Smooth muscle cell (in vitro differentiated cells): ENCODE results near the gene FAM78B. TPM values are rescaled to one million over a fixed set of nuclear protein-coding genes. Genes with fewer than 3 reads are reported as not detected.

Source experiments
- DNase-seq: peaks from one replicate; lab custom pipeline; 2025; ENCODE audit not compliant: unreplicated experiment; lab: John Stamatoyannopoulos, UW
- H2AFZ ChIP-seq: fragments of 200-600 bp; sonication (generic); 2 replicates; pipeline ENCODE4 v1.6.0; 2016; ENCODE audit warnings: antibody characterized with exemption, low read depth, mild to moderate bottlenecking
- H3F3A ChIP-seq: fragments of 200-600 bp; sonication (generic); 2 replicates; pipeline ENCODE4 v1.6.0; 2017; ENCODE audit warnings: antibody characterized with exemption, low read depth
- H3K27ac ChIP-seq: fragments of 200-600 bp; sonication (generic); 2 replicates; pipeline ENCODE4 v1.5.1; 2016; ENCODE audit warnings: low read depth, mild to moderate bottlenecking
- H3K27me3 ChIP-seq: fragments of 200-600 bp; sonication (generic); 2 replicates; pipeline ENCODE4 v1.6.1; 2016; ENCODE audit warnings: low read depth, mild to moderate bottlenecking
- H3K36me3 ChIP-seq: fragments of 200-600 bp; sonication (generic); 2 replicates; pipeline ENCODE4 v1.5.1; 2016; ENCODE audit warnings: low read depth
- H3K4me1 ChIP-seq: fragments of 200-600 bp; sonication (generic); 2 replicates; pipeline ENCODE4 v1.5.1; 2016; ENCODE audit warnings: low read depth
- H3K4me2 ChIP-seq: fragments of 200-600 bp; sonication (generic); 2 replicates; pipeline ENCODE4 v1.6.0; 2016; ENCODE audit warnings: mild to moderate bottlenecking
- H3K4me3 ChIP-seq: fragments of 200-600 bp; sonication (generic); 2 replicates; pipeline ENCODE4 v1.5.1; 2016; ENCODE audit warnings: mild to moderate bottlenecking
- H3K79me2 ChIP-seq: fragments of 200-600 bp; sonication (generic); 2 replicates; pipeline ENCODE4 v1.6.0; 2016; ENCODE audit warnings: low read depth, mild to moderate bottlenecking
- H3K9ac ChIP-seq: fragments of 200-600 bp; sonication (generic); 2 replicates; pipeline ENCODE4 v1.6.0; 2016; ENCODE audit warnings: low read depth
- H3K9me3 ChIP-seq: fragments of 200-600 bp; sonication (generic); replicated peaks from 2 replicates; pipeline ENCODE4 v1.5.1; 2016; ENCODE audit warnings: low read depth
- H4K20me1 ChIP-seq: fragments of 200-600 bp; sonication (generic); 2 replicates; pipeline ENCODE4 v1.6.0; 2016; ENCODE audit warnings: low read depth
- WGBS: methylation state at CpG from one replicate; pipeline ENCODE4 v1.1.7; 2016; ENCODE audit warnings: low lambda C conversion rate; 5-methylcytosine and 5-hydroxymethylcytosine counted together
- polyA plus RNA-seq: library from polyadenylated mRNA; unstranded; fragments of >200 nt; fragmentation: Nextera tagmentation; extraction: Ambion mirVana; gene quantifications from 2 replicates; pipeline ENCODE4 v1.2.1, GENCODE V29; 2016
- total RNA-seq: library from RNA; depleted of rRNA; stranded (reverse); fragments of >200 nt; gene quantifications from 2 replicates; pipeline ENCODE4 v1.2.3, GENCODE V29; 2014
- TF ChIP-seq, protein P1 (sequence below): fragments of 200-600 bp; sonication (generic); IDR thresholded peaks from 2 replicates; pipeline ENCODE4 v1.5.1; 2017; ENCODE audit warnings: borderline replicate concordance, mild to moderate bottlenecking, antibody characterized with exemption; ENCODE audit not compliant: insufficient read depth, poor library complexity, severe bottlenecking

The FAM78B gene
- total and polyA plus RNA-seq, 2 experiments from 2014 or later, result 0.27 TPM; not detected in 1

DNA sequence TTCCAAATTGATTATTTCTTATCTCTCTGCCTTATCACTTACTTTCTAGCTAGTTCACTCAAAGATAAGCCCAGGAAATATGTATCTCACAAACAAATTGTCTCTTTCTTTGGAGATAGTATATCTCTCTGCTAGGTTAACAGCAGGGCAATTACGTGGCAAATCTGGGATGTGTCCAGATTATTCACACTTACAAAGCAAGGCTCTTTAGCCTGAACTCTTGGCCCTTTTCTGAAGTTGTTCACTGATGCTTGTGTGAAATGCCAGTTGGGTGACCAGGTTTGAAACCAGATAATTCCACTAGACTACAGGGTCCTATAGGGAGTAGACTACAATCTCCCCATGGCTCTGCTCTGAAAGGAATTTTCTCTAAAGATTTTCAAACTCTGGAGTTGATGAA lies 30.8 kb upstream of the FAM78B start:
- H3K9ac ChIP-seq, result no peak overlapping the region
- H3K9me3 ChIP-seq, result no peaks in the 10 kb centered on the region
- H4K20me1 ChIP-seq, result no peaks in the 10 kb centered on the region
- H3K4me2 ChIP-seq, result no peak overlapping the region
- no peaks in the 10 kb centered on the region for H3F3A ChIP-seq
- no peak overlapping the region for H3K27ac ChIP-seq
- 50% methylated on average over 1 of the region's 1 CpG for WGBS
- DNase-seq, result no peak
- H3K27me3 ChIP-seq, result no peaks in the 10 kb centered on the region
- TF ChIP-seq, protein P1, sequence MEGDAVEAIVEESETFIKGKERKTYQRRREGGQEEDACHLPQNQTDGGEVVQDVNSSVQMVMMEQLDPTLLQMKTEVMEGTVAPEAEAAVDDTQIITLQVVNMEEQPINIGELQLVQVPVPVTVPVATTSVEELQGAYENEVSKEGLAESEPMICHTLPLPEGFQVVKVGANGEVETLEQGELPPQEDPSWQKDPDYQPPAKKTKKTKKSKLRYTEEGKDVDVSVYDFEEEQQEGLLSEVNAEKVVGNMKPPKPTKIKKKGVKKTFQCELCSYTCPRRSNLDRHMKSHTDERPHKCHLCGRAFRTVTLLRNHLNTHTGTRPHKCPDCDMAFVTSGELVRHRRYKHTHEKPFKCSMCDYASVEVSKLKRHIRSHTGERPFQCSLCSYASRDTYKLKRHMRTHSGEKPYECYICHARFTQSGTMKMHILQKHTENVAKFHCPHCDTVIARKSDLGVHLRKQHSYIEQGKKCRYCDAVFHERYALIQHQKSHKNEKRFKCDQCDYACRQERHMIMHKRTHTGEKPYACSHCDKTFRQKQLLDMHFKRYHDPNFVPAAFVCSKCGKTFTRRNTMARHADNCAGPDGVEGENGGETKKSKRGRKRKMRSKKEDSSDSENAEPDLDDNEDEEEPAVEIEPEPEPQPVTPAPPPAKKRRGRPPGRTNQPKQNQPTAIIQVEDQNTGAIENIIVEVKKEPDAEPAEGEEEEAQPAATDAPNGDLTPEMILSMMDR, result no peak
- no peak overlapping the region for H3K4me3 ChIP-seq
- no peaks in the 10 kb centered on the region for H3K4me1 ChIP-seq
- no peak overlapping the region for H2AFZ ChIP-seq
- H3K79me2 ChIP-seq, result no peaks in the 10 kb centered on the region
- H3K36me3 ChIP-seq, result no peaks in the 10 kb centered on the region

DNA sequence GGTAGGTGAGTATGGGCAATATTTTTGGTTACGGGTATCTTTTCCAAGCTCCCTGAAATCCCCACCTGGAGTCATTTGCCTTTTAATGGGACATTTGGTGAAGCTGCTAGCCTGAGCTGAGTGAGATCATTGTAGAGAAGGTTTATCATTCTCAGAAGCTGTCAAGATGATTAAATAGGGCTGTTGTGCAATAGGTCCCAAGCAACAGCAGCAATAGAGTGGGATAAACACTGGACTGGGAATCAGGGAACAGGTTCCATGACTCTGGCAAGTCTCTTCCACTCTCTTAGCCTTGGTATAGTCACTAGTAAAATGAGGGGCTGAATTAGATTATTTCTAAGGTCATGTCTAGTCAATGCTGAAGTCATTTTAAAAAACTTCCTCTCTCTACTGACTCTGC lies 30.3 kb upstream of the FAM78B start:
- 82% methylated on average over 1 of the region's 1 CpG for whole genome bisulfite sequencing
- no peaks in the 10 kb centered on the region for H3K79me2 ChIP-seq
- no peaks in the 10 kb centered on the region for H3F3A ChIP-seq
- no peak overlapping the region for H3K27ac ChIP-seq
- H3K36me3 ChIP-seq, result no peaks in the 10 kb centered on the region
- H3K4me1 ChIP-seq, result no peaks in the 10 kb centered on the region
- H4K20me1 ChIP-seq, result no peaks in the 10 kb centered on the region
- TF ChIP-seq, protein P1, result no peak
- no peak overlapping the region for H3K4me3 ChIP-seq
- H3K9ac ChIP-seq, result no peak overlapping the region
- no peak overlapping the region for H2AFZ ChIP-seq
- DNase-seq, result no peak
- no peak overlapping the region for H3K4me2 ChIP-seq
- H3K9me3 ChIP-seq, result no peaks in the 10 kb centered on the region
- H3K27me3 ChIP-seq, result no peaks in the 10 kb centered on the region

DNA sequence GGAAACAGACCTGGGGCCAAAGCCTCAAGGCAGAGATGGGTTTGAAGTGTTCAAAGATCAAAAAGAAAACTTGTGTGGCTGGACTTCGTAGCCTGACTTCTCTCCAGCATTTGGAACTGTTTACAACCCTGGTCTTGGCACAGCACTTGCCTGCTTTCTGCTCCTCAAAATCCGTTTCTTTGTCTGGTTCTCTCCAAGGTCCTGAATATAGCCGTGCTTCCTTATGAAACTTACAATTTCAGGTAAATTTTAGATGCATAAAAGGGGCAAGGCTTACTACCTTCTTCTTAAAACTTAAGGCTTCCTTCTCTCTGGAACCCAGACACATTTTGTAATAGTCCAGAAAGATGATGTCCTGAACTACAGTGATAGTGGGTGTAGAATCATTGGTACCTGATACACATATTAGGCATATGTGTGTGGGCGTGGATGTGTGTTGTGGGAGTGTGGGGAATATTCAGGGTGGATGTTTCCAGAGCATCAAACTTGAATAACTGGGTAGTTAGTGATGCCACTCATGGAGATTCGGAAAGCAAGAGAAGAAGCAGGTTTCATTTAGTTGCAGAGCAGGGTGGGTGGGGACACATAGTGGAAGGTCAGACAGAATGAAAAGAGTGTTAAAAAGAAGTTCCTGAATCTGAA lies 26.4 kb upstream of the FAM78B start:
- no peaks in the 10 kb centered on the region for H3K27me3 ChIP-seq
- no peak overlapping the region for H3K9ac ChIP-seq
- H2AFZ ChIP-seq, result no peak overlapping the region
- no peaks in the 10 kb centered on the region for H3K36me3 ChIP-seq
- no peak for DNase-seq
- no peaks in the 10 kb centered on the region for H3K4me1 ChIP-seq
- WGBS, result 65% methylated on average over 5 of the region's 5 CpGs
- H3K4me2 ChIP-seq, result no peak overlapping the region
- TF ChIP-seq, protein P1, result no peak
- no peaks in the 10 kb centered on the region for H3K79me2 ChIP-seq
- no peak overlapping the region for H3K27ac ChIP-seq
- H3F3A ChIP-seq, result no peaks in the 10 kb centered on the region
- no peaks in the 10 kb centered on the region for H4K20me1 ChIP-seq
- H3K4me3 ChIP-seq, result no peak overlapping the region
- no peaks in the 10 kb centered on the region for H3K9me3 ChIP-seq

DNA sequence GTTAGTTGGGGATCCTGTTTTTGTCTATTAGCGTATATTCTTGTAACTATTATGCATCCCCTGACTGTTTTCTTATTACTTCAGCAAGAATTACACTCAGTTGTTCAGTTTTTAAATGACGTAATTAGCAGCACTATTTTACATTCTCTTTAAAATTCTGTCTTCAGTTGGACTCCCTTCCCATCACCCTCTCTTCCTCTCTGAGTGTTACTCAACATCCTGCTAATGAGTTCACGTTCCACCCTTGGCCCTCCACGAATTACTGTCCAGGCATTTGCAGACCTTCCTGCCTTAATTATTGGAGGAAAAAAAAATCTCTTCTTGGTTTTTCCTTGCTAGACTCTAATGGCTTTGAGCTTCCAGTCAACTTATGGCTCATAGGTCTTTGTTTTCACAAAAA lies 23.6 kb upstream of the FAM78B start:
- no peaks in the 10 kb centered on the region for H3F3A ChIP-seq
- H3K36me3 ChIP-seq, result no peaks in the 10 kb centered on the region
- WGBS, result 74% methylated on average over 4 of the region's 4 CpGs
- H3K4me2 ChIP-seq, result no peak overlapping the region
- TF ChIP-seq, protein P1, result no peak
- no peaks in the 10 kb centered on the region for H3K27me3 ChIP-seq
- H3K79me2 ChIP-seq, result no peaks in the 10 kb centered on the region
- no peak for DNase-seq
- no peaks in the 10 kb centered on the region for H3K9me3 ChIP-seq
- H2AFZ ChIP-seq, result no peak overlapping the region
- H3K4me1 ChIP-seq, result no peaks in the 10 kb centered on the region
- no peak overlapping the region for H3K9ac ChIP-seq
- H3K27ac ChIP-seq, result no peak overlapping the region
- no peaks in the 10 kb centered on the region for H4K20me1 ChIP-seq
- no peak overlapping the region for H3K4me3 ChIP-seq
